ENCODE measurements around the gene IL18R1.

Gene IL18R1

DNA sequence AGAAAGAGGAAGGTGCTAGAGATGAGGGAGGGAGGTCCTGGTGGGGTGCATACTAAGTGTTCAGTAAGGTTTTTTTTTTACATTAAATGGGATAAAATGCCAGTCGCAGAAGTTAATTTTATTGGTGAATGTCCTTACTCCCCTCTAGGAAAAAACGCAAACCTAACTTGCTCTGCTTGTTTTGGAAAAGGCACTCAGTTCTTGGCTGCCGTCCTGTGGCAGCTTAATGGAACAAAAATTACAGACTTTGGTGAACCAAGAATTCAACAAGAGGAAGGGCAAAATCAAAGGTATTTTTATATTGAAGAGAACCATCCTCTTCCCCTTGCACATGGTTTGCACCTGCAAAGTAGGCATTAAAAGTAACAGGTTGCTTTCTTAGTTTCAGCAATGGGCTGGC, 12.7 kb upstream of the IL18R1 start:
- in situ Hi-C loops (cut with MboI; ENCODE audit: low sequenced_read_pairs): no loop called here

GRCh38 chr2:102344397-102344796, 11.2 kb upstream of the IL18R1 start:
- in situ Hi-C loops (cut with MboI; ENCODE audit: low sequenced_read_pairs): no loop called here

DNA sequence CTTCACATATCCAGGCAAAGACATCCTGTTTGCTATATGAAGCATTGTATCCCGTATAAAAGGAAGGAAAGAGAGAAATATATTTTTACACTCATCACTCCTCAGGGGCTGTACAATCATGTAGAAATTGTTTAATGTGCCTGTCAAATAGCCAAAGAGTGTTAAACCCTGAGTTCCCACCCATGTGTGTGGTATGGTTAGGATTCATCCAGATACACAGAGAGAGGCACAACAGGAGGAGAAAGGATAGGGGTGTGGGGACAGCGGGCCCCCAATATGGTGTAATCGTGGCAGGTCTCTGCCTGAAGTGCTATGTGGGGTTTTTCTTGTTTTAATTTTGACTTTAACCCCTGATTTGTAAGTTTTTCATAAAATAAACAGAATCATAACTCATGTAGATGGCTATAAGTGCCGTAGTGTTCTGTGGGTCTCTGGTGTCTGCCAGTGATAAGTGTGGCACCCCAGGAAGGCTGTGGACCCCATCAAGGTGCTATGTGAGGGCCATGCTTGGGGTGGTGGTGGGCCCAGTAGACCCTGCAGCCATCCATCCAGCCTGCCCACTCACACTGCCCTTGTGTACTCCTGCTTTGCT, 10.2 kb upstream of the IL18R1 start:
- in situ Hi-C loops (cut with MboI; ENCODE audit: low sequenced_read_pairs): no loop called here

DNA sequence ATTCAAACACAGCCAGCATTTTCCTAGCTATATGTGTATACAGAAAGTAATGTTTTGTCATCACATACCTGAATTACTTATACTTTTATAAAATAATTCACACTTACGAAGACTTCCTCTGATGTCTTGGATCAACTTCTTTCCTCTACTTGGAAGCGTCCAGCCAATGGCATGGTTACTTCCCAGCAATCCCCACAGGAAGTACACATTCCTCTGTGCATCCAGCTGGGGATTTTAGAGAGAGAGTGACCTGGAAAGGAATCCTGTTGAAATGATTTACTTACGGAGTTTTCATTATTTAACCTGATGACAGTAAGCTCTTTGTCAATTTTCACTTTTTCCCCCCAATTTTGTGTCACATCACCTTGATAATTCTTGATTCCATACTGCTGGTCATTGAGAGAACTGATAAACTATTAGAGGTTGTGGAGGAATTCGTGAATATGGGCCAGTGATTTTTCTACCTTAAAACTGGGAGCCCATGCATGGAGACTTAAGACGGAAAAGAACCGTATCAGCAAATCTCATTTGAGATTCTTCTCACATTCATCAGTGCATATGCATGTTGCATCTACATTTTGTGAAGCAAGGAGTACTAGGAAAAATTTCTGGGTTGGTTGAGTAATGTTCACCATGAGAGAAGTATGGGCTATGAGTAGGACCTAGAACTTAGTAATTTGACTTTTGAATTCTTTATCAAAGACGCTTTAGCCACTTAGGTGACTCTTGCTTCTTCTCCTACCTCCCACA, 9.0 kb upstream of the IL18R1 start:
- in situ Hi-C loops (cut with MboI; ENCODE audit: low sequenced_read_pairs): no loop called here

- in situ Hi-C loops (cut with MboI; ENCODE audit: low sequenced_read_pairs): no loop called here
These were observed 5.3 kb upstream of the IL18R1 start for GRCh38 chr2:102350137-102350793.

DNA sequence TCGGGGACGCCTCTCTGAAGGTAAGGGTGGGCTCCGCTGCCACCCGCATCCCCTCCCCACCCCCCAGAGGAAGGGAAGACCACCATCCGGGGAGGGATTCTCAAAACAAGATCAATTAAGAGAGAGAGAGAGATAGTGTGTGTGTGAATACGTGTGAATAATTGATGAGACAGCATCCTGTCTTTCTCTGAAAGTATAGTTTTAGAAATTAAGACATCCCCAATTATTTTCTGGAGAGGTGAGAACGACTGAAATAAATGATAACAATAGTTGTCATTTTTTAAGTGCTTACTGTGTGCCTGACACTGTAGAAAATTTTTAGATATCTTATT, 751 bp downstream of the IL18R1 start:
- in situ Hi-C loops (cut with MboI; ENCODE audit: low sequenced_read_pairs): loop anchor here (5.0 kb wide), 1 partner anchor 104 kb away; no protein-coding TSS in a partner anchor

DNA sequence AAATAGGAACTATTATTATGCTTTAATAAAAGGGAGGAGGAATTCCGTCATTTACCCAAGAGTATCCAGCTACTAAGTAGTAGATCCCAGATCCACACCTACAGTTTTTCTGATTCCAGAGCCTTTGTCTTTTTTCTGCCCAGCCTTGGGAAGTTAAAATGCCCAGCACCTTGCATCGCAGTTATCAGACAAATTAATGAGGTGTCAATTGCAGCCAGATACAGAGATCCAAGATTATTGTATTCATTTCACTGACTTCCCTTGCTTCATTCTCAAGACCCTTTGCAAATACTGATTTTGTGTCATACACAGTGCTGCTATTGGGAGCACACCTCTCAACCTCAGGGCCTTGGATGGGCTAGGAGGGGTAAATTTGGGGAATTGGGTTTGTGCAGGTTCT, 1.1 kb downstream of the IL18R1 start:
- in situ Hi-C loops (cut with MboI; ENCODE audit: low sequenced_read_pairs): loop anchor here (5.0 kb wide), 1 partner anchor 104 kb away; no protein-coding TSS in a partner anchor

DNA sequence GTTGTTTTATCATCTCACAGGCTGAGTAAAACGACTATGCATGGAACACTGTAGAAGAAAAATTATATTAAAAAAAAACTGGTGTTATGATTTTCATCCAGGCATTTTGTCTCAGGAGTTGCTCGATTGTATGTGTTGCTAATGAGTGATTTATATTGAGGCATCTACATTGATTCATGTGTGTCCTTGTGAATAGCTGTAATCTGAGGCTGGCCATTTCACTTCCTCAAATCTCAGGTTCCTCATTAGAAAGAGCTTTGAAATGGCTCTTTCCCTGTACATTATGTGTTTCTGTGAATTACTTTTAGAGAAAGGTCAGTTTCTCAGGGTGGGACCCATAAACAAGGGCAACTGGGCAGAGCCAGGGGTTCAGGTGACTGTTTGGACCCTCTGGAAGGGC, 2.3 kb downstream of the IL18R1 start:
- in situ Hi-C loops (cut with MboI; ENCODE audit: low sequenced_read_pairs): loop anchor here (5.0 kb wide), 1 partner anchor 106 kb away; no protein-coding TSS in a partner anchor

GRCh38 chr2:102358496-102358895, 2.9 kb downstream of the IL18R1 start:
- in situ Hi-C loops (cut with MboI; ENCODE audit: low sequenced_read_pairs): loop anchor here (5.0 kb wide), 1 partner anchor 106 kb away; no protein-coding TSS in a partner anchor

GRCh38 chr2:102359527-102359926, 3.9 kb downstream of the IL18R1 start:
- in situ Hi-C loops (cut with MboI; ENCODE audit: low sequenced_read_pairs): loop anchor here (5.0 kb wide), 1 partner anchor 107 kb away; no protein-coding TSS in a partner anchor

DNA sequence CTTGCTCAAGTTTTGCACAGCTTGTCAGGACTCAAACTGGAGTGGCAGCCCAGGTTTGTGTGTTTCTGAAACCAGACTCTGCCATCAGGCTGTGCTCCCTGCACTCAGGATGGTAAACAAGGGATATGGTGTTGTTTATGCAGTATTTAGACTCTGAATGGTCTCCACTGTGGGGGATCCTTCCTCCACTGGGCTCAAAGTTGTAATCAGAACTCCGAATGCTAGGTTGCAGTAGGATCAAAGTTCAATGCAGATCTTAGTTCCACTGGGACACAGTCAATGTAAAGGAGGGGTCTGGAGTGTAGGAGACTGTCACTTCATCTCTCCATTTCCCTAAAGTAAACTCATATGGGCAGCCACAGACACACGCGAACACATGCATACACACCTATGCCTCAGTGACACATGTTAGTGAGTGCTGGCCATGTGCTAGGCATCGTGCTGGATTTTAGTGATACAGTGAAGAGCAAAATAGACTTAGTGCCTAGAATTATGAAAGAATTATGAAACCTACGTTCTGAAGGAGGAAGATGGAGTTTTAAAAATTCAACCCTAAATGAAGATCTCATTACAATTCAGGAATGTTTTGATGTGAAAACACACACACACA, 6.1 kb downstream of the IL18R1 start:
- in situ Hi-C loops (cut with MboI; ENCODE audit: low sequenced_read_pairs): no loop called here

GRCh38 chr2:102365763-102366162, 10.2 kb downstream of the IL18R1 start:
- in situ Hi-C loops (cut with MboI; ENCODE audit: low sequenced_read_pairs): no loop called here

DNA sequence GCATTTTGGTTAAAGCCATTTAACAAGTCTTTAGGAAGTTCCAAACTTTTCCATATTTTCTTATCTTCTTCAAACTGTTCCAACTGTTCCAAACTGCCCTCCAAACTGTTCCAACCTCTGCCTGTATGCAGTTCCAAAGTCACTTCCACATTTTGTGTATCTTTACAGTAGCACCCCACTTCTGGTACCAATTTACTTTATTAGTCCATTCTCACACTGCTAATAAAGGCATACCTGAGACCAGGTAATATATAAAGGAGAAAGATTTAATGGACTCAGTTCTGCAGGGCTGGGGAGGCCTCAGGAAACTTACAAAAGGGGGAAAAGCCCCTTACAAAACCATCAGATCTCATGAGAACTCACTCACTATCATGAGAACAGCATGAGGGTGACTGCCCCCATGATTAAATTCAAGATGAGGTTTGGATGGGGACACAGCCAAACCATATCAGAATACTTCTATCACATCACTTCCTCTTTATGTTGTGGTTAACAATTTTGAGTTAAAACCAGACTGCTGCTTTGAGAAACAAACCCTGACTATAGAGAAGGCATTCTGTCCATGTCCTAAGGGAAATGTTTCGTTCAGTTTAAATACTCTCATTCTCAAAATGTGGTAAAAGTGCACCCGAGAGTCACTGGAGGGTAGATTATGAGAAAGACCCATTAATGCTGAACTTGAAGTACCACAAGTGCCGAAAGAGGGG, 11.0 kb downstream of the IL18R1 start:
- in situ Hi-C loops (cut with MboI; ENCODE audit: low sequenced_read_pairs): no loop called here

GRCh38 chr2:102367331-102367971, 11.9 kb downstream of the IL18R1 start:
- in situ Hi-C loops (cut with MboI; ENCODE audit: low sequenced_read_pairs): no loop called here

- in situ Hi-C loops (cut with MboI; ENCODE audit: low sequenced_read_pairs): no loop called here
These were observed 13.0 kb downstream of the IL18R1 start for GRCh38 chr2:102368461-102369109.

- in situ Hi-C loops (cut with MboI; ENCODE audit: low sequenced_read_pairs): no loop called here
These were observed 14.3 kb downstream of the IL18R1 start for GRCh38 chr2:102369866-102370265.

- in situ Hi-C loops (cut with MboI; ENCODE audit: low sequenced_read_pairs): no loop called here
These were observed 20.5 kb downstream of the IL18R1 start for GRCh38 chr2:102376052-102376591.

- in situ Hi-C loops (cut with MboI; ENCODE audit: low sequenced_read_pairs): no loop called here
These were observed 28.1 kb downstream of the IL18R1 start for GRCh38 chr2:102383722-102384121.

DNA sequence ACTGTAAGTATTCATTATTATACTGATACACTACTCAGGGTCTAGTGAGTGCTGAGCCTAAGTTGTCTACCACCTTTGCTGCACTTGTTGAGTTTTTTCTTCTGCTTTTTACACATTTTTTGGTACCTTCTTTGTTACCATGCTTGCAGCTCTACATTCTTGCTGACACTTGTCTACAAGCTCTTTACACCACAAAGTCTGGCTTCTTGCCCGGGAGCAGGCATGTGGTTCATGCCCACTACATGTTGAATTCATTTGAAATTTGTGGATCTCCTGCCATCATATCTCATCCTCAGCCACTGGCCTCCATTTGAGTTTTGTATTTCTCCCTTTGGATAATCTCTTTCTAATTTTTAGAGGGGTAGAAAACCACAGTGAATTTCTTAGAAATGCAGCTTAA, 29.9 kb downstream of the IL18R1 start:
- in situ Hi-C loops (cut with MboI; ENCODE audit: low sequenced_read_pairs): no loop called here

DNA sequence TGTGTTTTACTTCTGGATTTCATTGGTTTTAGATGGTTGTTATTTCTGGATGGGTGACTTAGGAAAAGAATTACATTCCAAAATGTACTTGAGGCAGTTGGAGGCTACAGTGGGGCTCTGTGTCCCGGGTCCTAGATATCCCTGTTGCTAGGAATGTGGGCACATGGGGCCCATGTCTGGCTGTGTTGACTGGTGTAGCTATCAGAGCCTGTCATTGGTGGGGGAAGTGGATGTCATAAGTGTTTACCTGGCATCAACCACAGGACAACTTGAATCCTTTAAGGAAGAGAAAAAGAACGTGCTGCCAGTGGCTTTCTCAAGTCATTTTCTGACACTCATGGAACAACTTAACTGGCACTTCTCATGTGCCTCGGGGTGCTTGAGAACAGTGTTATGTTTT, 30.4 kb downstream of the IL18R1 start:
- in situ Hi-C loops (cut with MboI; ENCODE audit: low sequenced_read_pairs): no loop called here
